GM18868 (cell line): ENCODE data around the gene SPON2.

Experiments used
- ATAC-seq: cut with Tn5 transposase; IDR thresholded peaks from one replicate; pipeline ENCODE4 v1.9.1; 2021; ENCODE audit warnings: mild to moderate bottlenecking, moderate library complexity; ENCODE audit not compliant: unreplicated experiment

The SPON2 gene

GRCh38 chr4:1208970-1209704 is 36.8 kb upstream of the SPON2 start:
- ATAC-seq = no peak

- no peak for ATAC-seq
These were observed 36.0 kb upstream of the SPON2 start for GRCh38 chr4:1208266-1208961.

DNA sequence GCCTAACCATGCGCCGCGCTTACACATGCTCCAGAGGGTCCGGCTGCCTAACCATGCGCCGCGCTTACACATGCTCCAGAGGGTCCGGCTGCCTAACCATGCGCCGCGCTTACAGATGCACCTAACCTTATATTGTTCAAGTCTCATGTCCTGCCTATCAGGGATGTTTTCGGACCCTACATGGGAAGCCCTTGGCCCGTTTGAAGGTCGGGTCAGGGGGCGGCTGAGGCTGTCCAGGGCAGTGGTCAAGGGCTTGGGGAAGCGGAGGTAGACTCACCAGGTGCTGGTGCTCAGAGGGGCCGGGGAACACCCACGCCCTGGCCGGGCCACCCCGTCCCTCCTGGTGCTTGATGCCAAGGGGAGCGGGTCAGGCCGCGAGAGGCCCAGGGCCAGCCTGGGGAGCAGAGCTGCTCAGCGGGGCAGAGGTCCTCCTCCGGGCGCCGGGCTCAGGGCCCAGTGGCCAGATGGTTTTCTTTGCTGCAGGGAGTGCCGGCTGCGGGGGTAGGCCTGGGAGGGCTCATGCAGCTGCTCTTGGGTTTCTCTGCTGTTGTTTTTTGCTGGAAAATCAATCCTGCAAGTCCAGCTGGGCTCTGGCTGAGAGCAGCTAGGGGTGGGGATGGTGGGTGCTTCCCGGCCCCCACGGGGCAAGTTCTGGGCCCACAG is 35.4 kb upstream of the SPON2 start:
- ATAC-seq = no peak

GRCh38 chr4:1207157-1207470 is 34.7 kb upstream of the SPON2 start:
- ATAC-seq = no peak

- ATAC-seq = no peak
These were observed 34.1 kb upstream of the SPON2 start for GRCh38 chr4:1206299-1207156.

GRCh38 chr4:1205586-1206298 is 33.4 kb upstream of the SPON2 start:
- no peak for ATAC-seq

DNA sequence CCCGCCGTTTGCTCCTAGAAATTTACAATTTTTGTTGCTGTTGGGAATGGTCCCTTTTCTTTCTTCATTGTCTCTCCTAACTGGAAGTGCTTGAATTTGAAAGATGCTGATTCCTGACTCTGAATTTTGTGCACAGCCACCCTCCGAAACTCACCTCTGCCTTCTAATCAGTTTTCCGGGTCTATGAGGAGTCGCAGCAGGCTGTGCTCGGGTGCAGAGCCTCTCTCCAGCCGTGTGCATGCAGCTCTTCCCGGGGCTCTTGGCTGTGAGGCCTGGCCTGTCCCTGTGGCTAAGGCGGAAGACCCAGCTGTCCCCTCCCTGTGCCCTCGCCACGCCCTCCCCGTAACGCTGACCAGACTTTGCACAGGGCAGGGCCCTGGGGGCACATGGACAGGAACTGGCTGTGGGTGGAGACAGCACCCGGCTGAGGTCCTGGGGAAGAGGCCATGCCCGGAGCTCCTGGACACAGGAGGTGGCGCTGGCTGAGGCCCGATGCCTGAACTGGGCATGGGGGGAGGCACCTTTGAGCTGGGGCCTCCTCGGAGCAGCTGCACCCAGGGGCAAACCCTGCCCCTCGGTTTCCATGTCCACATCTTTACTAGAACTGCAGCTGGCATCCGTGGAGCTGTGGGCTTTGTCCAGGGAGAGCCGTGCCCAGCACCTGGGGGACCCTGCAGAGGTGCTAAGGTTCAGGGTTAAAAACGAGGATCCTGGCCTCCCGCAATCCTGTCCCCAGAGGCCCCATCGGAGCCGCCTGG is 32.6 kb upstream of the SPON2 start:
- ATAC-seq = no peak

- ATAC-seq = no peak
These were observed 32.0 kb upstream of the SPON2 start for GRCh38 chr4:1204286-1204827.

DNA sequence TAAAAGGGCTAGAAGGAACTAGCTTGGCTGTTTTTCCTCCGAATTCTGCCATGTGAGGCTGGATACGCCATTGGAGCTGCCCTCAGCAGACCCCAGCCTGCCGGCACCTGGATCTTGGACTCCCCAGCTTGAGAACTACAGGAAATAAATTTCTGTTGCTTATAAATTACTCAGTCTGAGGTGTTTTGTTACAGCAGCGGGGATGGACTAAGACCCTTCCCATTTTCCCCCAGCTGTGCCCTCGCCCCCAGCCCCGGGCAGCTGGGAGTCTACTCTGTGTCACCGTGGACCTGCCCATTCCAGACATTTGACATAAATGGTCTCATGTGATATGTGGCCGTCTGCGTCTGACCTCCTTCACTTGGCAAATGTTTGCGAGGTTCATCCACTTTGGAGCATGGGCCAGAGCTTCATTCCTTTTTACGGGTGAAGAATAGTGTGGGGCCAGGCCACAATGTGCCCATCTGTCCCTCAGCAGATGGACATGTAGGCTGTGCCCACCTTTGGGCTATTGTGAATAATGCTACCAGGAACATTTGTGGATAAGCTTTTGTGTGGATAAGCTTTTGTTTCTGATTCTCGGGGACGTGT is 30.7 kb upstream of the SPON2 start:
- ATAC-seq = no peak

- ATAC-seq = no peak
These were observed 30.2 kb upstream of the SPON2 start for GRCh38 chr4:1202526-1203011.

- peak; percentile 26 for ATAC-seq
These were observed 29.6 kb upstream of the SPON2 start for GRCh38 chr4:1201851-1202525.

- ATAC-seq = peak; percentile 6
These were observed 28.1 kb upstream of the SPON2 start for GRCh38 chr4:1200425-1201035.

DNA sequence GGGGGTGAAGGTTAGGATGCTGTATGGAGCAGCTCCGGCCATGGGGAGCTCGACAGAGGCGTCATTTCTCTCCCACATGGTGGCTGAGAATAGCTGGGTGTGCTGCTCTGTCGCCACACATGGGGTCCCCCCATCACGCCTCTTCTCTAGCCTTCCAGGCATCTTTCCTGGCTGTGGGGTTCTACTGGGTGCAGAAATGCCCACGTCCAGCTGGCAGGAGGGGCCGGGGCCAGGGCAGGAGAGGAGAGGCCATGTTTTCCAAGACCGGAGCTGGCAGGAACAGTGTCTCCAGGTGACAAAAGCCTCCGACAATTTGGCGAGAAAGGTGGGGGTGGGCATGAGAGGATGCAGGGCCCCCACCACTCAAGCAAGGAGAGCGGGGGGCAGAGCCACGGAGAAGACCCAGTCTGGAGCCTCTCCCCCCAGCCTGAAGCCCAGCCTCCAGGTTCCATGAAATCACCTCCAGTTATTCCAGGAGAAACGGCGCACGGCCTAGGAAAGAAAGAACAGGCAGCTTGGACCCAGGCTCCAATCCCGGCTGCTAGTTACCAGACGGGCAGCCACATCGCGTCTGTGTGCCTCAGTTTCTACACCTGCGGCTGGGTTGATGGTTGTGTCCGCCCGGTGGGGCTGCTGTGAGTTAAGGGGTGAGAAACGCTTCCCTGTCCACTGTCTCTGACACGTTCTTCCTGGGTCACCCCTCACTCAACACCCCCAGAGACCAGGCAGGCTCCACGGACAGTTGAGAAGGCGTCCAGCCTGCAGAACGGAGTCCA is 27.4 kb upstream of the SPON2 start:
- no peak for ATAC-seq

GRCh38 chr4:1198098-1198844 is 25.9 kb upstream of the SPON2 start:
- ATAC-seq = no peak

DNA sequence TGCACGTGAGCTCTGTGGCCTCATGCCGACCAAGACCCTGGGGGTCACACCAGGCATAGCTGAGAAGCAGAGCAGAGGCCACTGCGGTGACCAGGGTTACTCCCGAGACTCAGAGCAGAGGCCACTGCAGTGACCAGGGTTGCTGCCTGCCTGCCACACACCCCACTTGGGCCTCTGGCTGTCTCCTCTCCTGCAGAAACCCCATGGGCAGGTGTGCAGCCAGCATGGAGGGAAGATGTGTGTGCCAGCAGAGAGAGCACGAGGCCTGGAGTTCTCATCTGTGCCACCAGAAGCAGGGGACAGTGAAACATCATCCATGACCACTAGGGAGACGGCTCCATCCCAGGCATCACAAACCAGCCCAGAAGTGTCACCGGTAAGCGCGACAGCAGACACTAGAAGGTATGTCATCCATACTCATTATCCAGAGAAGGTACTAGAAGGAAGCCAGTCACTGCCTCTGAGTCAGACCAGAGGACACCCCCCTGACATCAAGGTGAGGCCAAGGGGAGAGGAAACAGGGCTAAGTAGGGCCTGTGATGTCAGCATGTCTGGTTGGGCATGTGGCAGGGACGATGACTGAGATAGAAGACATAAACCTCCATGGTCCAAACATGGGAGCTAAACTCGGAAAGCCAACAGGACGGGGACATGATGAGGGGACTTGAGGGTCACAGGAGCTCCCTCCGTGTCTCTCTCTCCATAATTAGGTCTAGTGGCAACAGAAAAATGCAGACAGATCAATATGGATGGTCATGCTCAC is 24.2 kb upstream of the SPON2 start:
- no peak for ATAC-seq

- ATAC-seq = no peak
These were observed 23.6 kb upstream of the SPON2 start for GRCh38 chr4:1195891-1196401.
